PC-9 (cell line): Measurements from ENCODE around the gene C1orf159.

Experiments
- CTCF ChIP-seq: fragments of 200-600 bp; sonication (generic); conservative IDR thresholded peaks from 2 replicates; pipeline ENCODE4 v1.6.1; 2017; ENCODE audit warnings: mixed run types, antibody characterized with exemption, mild to moderate bottlenecking, moderate library complexity
- EZH2 ChIP-seq: fragments of 200-600 bp; sonication (generic); IDR thresholded peaks from 2 replicates; pipeline ENCODE4 v1.8.0; 2017; ENCODE audit warnings: antibody characterized with exemption, low read depth

- no peak for TF ChIP-seq CTCF
- TF ChIP-seq EZH2: no peak
Observed at GRCh38 chr1:1141244-1141910, 25.5 kb upstream of the C1orf159 start.
